GOT3 (cell line): ENCODE data around the gene LRP1B.
"Not testable (repeated sequence)": the region's sequence is repeated elsewhere in the genome, so short reads cannot be mapped to it uniquely, and the experiment has no call there.

Source experiments
- DNase-seq: peaks from one replicate; lab custom pipeline; 2025; ENCODE audit warnings: mixed read lengths; lab: John Stamatoyannopoulos, UW

Gene LRP1B

GRCh38 chr2:140687825-140688224 is 1443.0 kb downstream of the LRP1B start:
- DNase-seq = no peak

DNA sequence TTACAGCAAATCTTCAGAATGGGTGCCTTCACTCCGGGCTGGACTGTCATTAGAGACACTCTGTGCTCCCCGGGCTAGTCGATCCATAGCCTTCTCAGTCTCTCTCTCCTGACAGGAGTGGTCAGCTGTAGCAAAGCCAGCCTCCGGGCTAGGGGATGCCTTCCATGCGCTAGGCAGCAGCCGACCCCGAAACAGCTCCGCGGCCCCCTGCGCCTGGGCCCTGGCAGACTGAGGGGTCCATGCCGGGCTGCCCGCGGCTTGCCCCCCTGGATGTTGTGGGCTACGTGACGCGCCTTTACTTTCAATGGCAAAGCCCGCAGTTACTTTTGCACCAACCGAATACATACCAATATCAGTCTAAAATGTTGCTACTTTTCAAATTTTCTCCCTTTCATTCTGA is 1447.2 kb downstream of the LRP1B start:
- no peak for DNase-seq

DNA sequence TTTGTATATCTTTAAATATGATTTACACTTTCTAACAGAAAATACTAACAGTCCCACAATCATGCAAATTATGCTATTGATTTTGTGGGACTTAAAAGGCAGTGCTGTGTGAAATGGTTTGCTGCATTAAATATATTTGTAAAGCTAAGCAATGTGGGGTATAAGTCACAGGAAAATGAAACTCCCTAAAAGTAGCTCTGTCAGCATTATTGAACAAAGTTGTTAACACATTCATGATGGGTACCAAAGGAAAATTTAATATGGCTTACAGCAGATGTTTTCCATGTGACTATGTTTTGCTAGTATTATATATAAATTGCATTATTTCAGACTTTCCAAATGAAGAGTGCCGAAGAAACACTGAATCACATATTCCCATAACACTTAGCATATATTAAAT is 1450.0 kb downstream of the LRP1B start:
- no peak for DNase-seq

GRCh38 chr2:140679752-140680151 is 1451.1 kb downstream of the LRP1B start:
- DNase-seq = no peak

GRCh38 chr2:140669911-140670310 is 1460.9 kb downstream of the LRP1B start:
- no peak for DNase-seq

DNA sequence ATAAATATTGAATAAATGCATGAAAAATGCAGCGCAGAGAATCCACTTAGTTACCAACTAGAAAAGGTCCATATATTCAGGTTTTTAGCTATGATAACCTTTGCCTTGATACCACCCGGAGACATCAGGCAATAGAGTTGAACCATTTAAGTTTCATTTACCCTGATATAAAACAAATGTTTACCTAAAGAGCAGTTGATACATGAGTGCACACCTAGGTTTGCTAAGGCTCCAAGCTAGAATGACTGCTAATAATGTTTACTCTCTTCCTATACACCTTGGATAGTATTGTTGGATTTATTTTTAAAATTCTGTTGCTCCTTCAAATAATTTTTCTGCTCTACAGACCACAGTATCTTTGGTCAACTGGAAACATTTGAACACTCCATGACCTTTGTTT is 1463.6 kb downstream of the LRP1B start:
- DNase-seq = no peak

GRCh38 chr2:140662504-140662903 is 1468.3 kb downstream of the LRP1B start:
- DNase-seq = no peak

GRCh38 chr2:140658760-140659692 is 1471.8 kb downstream of the LRP1B start:
- DNase-seq = no peak

- no peak for DNase-seq
These were observed 1473.2 kb downstream of the LRP1B start for GRCh38 chr2:140657657-140658056.

GRCh38 chr2:140654565-140654964 is 1476.3 kb downstream of the LRP1B start:
- no peak for DNase-seq

DNA sequence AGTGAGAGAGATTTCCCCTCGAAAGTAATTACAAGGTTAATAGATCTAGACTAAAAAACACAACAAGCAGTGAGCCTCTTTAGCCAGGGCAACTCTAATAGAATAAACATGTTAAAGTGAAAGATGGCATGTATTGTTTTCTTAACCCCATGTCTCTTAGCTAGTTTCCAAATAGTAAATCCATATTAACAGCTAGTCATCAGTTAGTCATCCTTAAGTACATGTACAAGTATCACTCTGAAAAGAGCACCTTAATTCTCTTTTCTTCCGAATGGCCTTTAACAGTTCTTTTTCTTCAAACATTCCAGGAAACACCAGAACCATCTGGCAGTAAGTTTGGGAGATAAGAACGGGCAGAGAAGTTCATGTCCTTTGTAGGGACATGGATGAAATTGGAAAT is 1480.0 kb downstream of the LRP1B start:
- no peak for DNase-seq

DNA sequence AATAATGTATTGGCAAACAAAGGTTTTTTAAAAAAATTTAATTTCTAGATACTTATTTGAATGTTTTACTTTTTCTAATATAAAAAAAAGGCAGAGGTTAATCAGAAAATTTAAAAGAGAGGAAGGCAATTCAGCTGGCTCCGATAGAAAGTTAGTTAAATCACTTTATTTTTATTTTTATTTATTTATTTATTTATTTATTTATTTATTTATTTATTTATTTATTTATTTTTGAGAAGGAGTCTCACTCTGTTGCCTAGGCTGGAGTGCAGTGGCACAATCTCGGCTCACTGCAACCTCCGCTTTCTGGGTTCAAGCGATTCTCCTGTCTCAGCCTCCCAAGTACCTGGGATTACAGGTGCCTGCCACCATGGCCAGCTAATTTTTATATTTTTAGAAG is 1480.7 kb downstream of the LRP1B start:
- not testable (repeated sequence) for DNase-seq

DNA sequence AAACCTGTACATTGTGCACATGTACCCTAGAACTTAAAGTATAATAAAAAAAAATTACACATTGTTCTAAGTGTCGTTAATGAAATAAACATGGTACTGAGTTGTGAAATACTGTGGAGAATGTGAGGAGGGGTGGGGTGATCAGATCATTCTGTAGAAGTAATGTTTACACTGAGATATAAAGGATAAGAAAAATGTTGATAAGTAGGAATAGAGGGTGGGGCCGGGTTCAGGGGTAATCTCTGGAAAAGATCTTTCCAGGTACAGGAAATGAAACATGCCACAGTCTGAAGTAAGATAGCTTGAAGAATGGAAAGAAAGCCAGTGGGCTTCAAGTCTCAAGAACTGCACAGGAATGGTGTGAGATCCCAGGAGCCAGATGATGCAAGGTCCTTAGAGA is 1482.4 kb downstream of the LRP1B start:
- DNase-seq = no peak

- DNase-seq = no peak
These were observed 1487.0 kb downstream of the LRP1B start for GRCh38 chr2:140643761-140644187.

DNA sequence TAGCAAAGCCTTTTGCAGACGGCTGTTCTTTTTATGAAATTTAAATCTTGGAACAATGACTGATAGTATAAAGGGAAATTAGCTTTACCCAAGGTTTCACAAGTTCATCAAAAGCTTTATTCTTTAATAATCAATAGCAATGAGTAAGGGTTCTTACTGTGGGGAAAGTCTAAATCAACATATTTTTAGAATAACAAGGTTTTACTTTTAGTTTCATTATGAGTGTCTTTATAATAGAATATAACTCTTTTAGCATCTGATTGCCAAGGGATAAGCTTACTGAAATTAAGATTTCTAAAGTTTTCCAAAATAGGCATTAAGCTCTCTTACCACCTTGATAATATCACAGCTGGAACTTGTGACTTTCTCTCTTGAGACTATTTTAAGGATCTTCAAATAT is 1489.7 kb downstream of the LRP1B start:
- DNase-seq = no peak

DNA sequence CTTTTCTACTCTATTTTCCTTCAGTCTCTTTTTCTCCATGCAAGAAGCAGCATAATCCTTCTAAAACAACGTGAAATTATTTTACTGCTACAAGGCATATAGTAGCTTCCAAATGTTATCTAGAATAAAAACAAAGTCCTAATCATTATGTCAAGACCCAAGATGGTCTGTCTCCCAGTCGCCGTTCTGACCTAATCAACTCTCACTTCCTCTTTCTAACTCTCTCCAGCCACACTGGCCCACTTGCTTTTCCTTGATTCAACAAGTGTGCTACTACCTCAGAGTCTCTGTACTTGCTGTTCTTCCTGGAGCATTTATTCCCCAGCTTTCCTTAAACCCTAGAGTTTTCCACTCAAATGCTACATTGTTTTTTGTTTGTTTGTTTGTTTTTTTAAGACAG is 1491.2 kb downstream of the LRP1B start:
- no peak for DNase-seq

DNA sequence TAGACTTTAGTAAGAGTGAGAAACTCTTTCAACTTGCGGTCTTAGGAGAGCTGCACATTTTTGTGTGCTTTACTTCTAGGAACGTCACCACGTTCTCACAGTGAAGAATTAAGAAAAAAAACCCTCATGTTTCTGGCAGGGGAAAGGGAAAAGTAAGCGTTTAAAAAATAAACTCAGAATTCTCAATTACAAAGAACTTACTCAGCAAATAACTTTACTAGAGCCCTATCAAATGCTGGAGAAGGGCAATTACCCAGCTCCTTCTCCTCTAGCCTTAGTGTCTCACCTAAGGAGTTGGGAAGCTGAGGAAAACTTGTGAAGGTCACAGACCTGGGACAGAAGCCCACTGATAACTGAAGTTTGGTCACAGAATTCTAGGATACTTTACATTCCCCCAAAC is 1500.3 kb downstream of the LRP1B start:
- no peak for DNase-seq

DNA sequence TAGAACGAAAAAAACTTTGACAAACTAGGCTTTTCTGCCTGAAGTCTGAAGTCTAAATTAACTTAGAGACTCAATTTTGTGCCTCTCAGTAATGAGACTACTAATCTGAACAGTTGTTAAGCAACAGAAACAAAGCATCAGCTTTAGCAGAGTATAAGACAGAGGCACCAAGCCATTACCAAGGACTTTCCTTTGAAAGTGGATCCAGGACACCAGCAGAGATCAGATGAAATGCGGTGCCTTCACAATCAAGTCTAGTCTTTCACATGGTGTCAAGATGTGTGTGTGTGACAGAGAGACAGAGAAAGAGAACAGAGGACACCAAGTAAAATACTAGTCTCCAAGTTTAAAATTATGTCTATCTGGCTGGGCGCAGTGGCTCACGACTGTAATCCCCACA is 1502.9 kb downstream of the LRP1B start:
- DNase-seq = no peak

DNA sequence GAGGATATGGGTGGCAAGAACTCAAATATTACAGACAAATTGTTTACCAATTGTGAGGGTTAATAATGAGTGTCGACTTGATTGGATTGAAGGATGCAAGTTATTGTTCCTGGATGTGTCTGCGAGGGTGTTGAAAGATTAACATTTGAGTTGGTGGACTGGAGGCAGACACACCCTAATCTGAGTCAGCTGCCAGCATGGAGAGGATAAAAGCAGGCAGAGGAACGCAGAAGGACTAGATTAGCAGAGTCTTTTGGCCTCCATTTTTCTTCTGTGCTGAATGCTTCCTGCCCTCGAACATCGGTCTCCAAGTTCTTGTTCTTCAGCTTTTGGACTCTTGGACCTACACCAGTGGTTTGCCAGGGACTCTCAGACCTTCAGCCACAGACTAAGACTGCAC is 1503.7 kb downstream of the LRP1B start:
- no peak for DNase-seq

DNA sequence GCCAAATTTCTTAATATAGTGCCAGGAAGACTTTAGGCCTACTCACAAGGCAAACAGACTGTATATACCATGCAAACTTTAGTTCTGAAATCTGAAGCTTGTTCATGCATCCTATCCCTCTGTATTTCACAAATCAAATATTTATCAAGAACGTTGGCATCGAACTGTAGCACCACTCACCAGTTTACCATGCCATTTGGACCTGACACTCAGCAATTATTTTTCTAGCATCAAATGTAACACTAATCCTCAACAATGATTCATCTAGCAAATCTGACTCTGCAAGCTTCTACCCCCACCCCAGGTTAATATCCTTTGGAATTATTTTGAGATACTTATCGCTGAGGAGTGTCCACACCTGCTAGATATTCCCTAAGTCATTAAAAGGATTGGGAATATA is 1506.6 kb downstream of the LRP1B start:
- DNase-seq = no peak

GRCh38 chr2:140621583-140622362 is 1509.0 kb downstream of the LRP1B start:
- DNase-seq = no peak

DNA sequence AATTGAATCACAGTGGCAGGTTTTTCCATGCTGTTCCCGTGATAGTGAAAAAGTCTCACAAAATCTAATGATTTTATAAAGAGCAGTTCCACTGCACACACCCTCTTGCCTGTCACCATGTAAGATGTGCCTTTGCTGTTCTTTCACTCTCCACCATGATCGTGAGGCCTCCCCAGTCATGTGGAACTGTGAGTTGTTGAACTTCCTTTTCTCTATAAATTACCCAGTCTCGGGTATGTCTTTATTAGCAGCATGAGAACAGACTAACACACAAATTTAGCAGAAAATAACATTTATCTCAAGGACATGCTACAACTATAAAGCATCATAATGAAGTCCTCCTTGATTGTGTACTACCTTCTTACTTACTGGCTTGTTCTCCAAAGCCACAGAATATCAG is 1526.0 kb downstream of the LRP1B start:
- DNase-seq = no peak

- DNase-seq = no peak
These were observed 1526.7 kb downstream of the LRP1B start for GRCh38 chr2:140604096-140604495.
